ENCODE measurements around the gene SMTNL1.

Gene SMTNL1

GRCh38 chr11:57512646-57513451 is 24.5 kb upstream of the SMTNL1 start:
- peaks cover 52% of the 10 kb centered on the region for H3K27me3 ChIP-seq (ENCODE audit: insufficient read depth, low read length)
- no peak overlapping the region for H3K27ac ChIP-seq (ENCODE audit: low read length)
- no peaks in the 10 kb centered on the region for H3K36me3 ChIP-seq (ENCODE audit: insufficient read depth, low read depth, low read length)
- no peaks in the 10 kb centered on the region for H3K4me1 ChIP-seq (ENCODE audit: insufficient read depth, low read length)
- peak overlapping the region; percentile 78; the same call in 1 of the 2 replicates for H3K4me3 ChIP-seq (ENCODE audit: low read length)
- no peaks in the 10 kb centered on the region for H3K9me3 ChIP-seq (ENCODE audit: insufficient read depth, low read depth, low read length)
- no peak overlapping the region; the same call in 1 of the 2 replicates for H3K9ac ChIP-seq (ENCODE audit: low read depth, low read length)

GRCh38 chr11:57513452-57513795 is 24.0 kb upstream of the SMTNL1 start:
- Histone ChIP-seq H3K27ac (ENCODE audit: low read length) (no peak overlapping the region), H3K4me1 (ENCODE audit: insufficient read depth, low read length) (no peaks in the 10 kb centered on the region), H3K9ac (ENCODE audit: low read depth, low read length) (no peak overlapping the region; the same call in 1 of the 2 replicates), H3K36me3 (ENCODE audit: insufficient read depth, low read depth, low read length) (no peaks in the 10 kb centered on the region), H3K27me3 (ENCODE audit: insufficient read depth, low read length) (peaks cover 52% of the 10 kb centered on the region), H3K9me3 (ENCODE audit: insufficient read depth, low read depth, low read length) (no peaks in the 10 kb centered on the region), H3K4me3 (ENCODE audit: low read length) (peak overlapping the region; percentile 78)

GRCh38 chr11:57513911-57514537 is 23.4 kb upstream of the SMTNL1 start:
- H3K9me3 ChIP-seq (ENCODE audit: insufficient read depth, low read depth, low read length), result no peaks in the 10 kb centered on the region
- H3K9ac ChIP-seq (ENCODE audit: low read depth, low read length), result peak overlapping the region; percentile 80
- H3K4me3 ChIP-seq (ENCODE audit: low read length), result peak overlapping the region; percentile 78

GRCh38 chr11:57514538-57515331 is 22.7 kb upstream of the SMTNL1 start:
- Histone ChIP-seq H3K4me3 (ENCODE audit: low read length) (peak overlapping the region; percentile 78), H3K27me3 (ENCODE audit: insufficient read depth, low read length) (peaks cover 52% of the 10 kb centered on the region), H3K27ac (ENCODE audit: low read length) (no peak overlapping the region), H3K4me1 (ENCODE audit: insufficient read depth, low read length) (no peaks in the 10 kb centered on the region), H3K36me3 (ENCODE audit: insufficient read depth, low read depth, low read length) (no peaks in the 10 kb centered on the region), H3K9ac (ENCODE audit: low read depth, low read length) (peak overlapping the region; percentile 80), H3K9me3 (ENCODE audit: insufficient read depth, low read depth, low read length) (no peaks in the 10 kb centered on the region)

More at GRCh38 chr11:57513911-57514537, 23.4 kb upstream of the SMTNL1 start:
- Histone ChIP-seq H3K27ac (ENCODE audit: low read length) (no peak overlapping the region), H3K4me1 (ENCODE audit: insufficient read depth, low read length) (no peaks in the 10 kb centered on the region), H3K27me3 (ENCODE audit: insufficient read depth, low read length) (peaks cover 52% of the 10 kb centered on the region), H3K36me3 (ENCODE audit: insufficient read depth, low read depth, low read length) (no peaks in the 10 kb centered on the region)

- H3K4me3 ChIP-seq (ENCODE audit: low read length), result peak within 1 kb of the TSS; percentile 78
- no peaks in the 10 kb centered on the region for H3K36me3 ChIP-seq (ENCODE audit: insufficient read depth, low read depth, low read length)
- H3K4me1 ChIP-seq (ENCODE audit: insufficient read depth, low read length), result no peaks in the 10 kb centered on the region
- no peaks in the 10 kb centered on the region for H3K9me3 ChIP-seq (ENCODE audit: insufficient read depth, low read depth, low read length)
- H3K27ac ChIP-seq (ENCODE audit: low read length), result no peak within 1 kb of the TSS
- H3K9ac ChIP-seq (ENCODE audit: low read depth, low read length), result peak within 1 kb of the TSS; percentile 80; the same call in 1 of the 2 replicates
- peaks cover 52% of the 10 kb centered on the region for H3K27me3 ChIP-seq (ENCODE audit: insufficient read depth, low read length)
These were observed 21.9 kb upstream of the SMTNL1 start, which contains the start of gene SLC43A1 for GRCh38 chr11:57515332-57516060. TSS of gene SLC43A1 (minus strand) at chr11:57515702. CDS start at chr11:57514111, 1,591 bp downstream.

- Histone ChIP-seq H3K27ac (ENCODE audit: low read length) (no peak overlapping the region), H3K27me3 (ENCODE audit: insufficient read depth, low read length) (peaks cover 52% of the 10 kb centered on the region), H3K9ac (ENCODE audit: low read depth, low read length) (peak overlapping the region; percentile 80; the same call in 1 of the 2 replicates), H3K4me1 (ENCODE audit: insufficient read depth, low read length) (no peaks in the 10 kb centered on the region), H3K4me3 (ENCODE audit: low read length) (peak overlapping the region; percentile 78), H3K36me3 (ENCODE audit: insufficient read depth, low read depth, low read length) (no peaks in the 10 kb centered on the region), H3K9me3 (ENCODE audit: insufficient read depth, low read depth, low read length) (no peaks in the 10 kb centered on the region)
These were observed 21.3 kb upstream of the SMTNL1 start for GRCh38 chr11:57516061-57516443.

GRCh38 chr11:57521116-57521515 is 16.3 kb upstream of the SMTNL1 start:
- H3K27me3 ChIP-seq (ENCODE audit: insufficient read depth, low read length), result peaks cover 18% of the 10 kb centered on the region
- no peak overlapping the region for H3K27ac ChIP-seq (ENCODE audit: low read length)
- no peaks in the 10 kb centered on the region for H3K9me3 ChIP-seq (ENCODE audit: insufficient read depth, low read depth, low read length)
- no peaks in the 10 kb centered on the region for H3K4me1 ChIP-seq (ENCODE audit: insufficient read depth, low read length)
- no peak overlapping the region for H3K4me3 ChIP-seq (ENCODE audit: low read length)
- H3K9ac ChIP-seq (ENCODE audit: low read depth, low read length), result no peak overlapping the region
- H3K36me3 ChIP-seq (ENCODE audit: insufficient read depth, low read depth, low read length), result no peaks in the 10 kb centered on the region

GRCh38 chr11:57523419-57523818 is 14.0 kb upstream of the SMTNL1 start:
- Histone ChIP-seq H3K4me1 (ENCODE audit: insufficient read depth, low read length) (0 out of 2 replicates have a peak, but pooled peaks cover 2% of the 10 kb centered on the region), H3K27ac (ENCODE audit: low read length) (no peak overlapping the region), H3K9me3 (ENCODE audit: insufficient read depth, low read depth, low read length) (no peaks in the 10 kb centered on the region), H3K4me3 (ENCODE audit: low read length) (no peak overlapping the region), H3K9ac (ENCODE audit: low read depth, low read length) (no peak overlapping the region), H3K27me3 (ENCODE audit: insufficient read depth, low read length) (no peaks in the 10 kb centered on the region), H3K36me3 (ENCODE audit: insufficient read depth, low read depth, low read length) (peaks cover 5% of the 10 kb centered on the region; the same call in 1 of the 2 replicates)

GRCh38 chr11:57527056-57527631 is 10.3 kb upstream of the SMTNL1 start:
- peaks cover 5% of the 10 kb centered on the region; the same call in 1 of the 2 replicates for H3K4me1 ChIP-seq (ENCODE audit: insufficient read depth, low read length)
- H3K36me3 ChIP-seq (ENCODE audit: insufficient read depth, low read depth, low read length), result peaks cover 16% of the 10 kb centered on the region
- H3K4me3 ChIP-seq (ENCODE audit: low read length), result no peak overlapping the region
- peak overlapping the region; percentile 30; the same call in 1 of the 2 replicates for H3K9ac ChIP-seq (ENCODE audit: low read depth, low read length)
- H3K9me3 ChIP-seq (ENCODE audit: insufficient read depth, low read depth, low read length), result no peaks in the 10 kb centered on the region
- H3K27ac ChIP-seq (ENCODE audit: low read length), result no peak overlapping the region
- H3K27me3 ChIP-seq (ENCODE audit: insufficient read depth, low read length), result no peaks in the 10 kb centered on the region

GRCh38 chr11:57529012-57529411 is 8.4 kb upstream of the SMTNL1 start:
- Histone ChIP-seq H3K36me3 (ENCODE audit: insufficient read depth, low read depth, low read length) (peaks cover 16% of the 10 kb centered on the region), H3K4me1 (ENCODE audit: insufficient read depth, low read length) (peaks cover 5% of the 10 kb centered on the region; the same call in 1 of the 2 replicates), H3K9me3 (ENCODE audit: insufficient read depth, low read depth, low read length) (no peaks in the 10 kb centered on the region), H3K9ac (ENCODE audit: low read depth, low read length) (no peak overlapping the region), H3K27ac (ENCODE audit: low read length) (no peak overlapping the region), H3K27me3 (ENCODE audit: insufficient read depth, low read length) (no peaks in the 10 kb centered on the region), H3K4me3 (ENCODE audit: low read length) (no peak overlapping the region)
